Endothelial cell of umbilical vein (primary cell): ENCODE data around the gene CEP192. TPM values are rescaled to one million over a fixed set of nuclear protein-coding genes. Genes with fewer than 3 reads are reported as not detected.

Experiments used
- BruUV-seq: library from RNA; stranded (reverse); fragments of 400-500 nt; replicated peaks from 2 replicates; lab custom pipeline; 2021; lab: Mats Ljungman, UMichigan
- CTCF ChIA-PET: fragments of 300-600, 350-600 bp; sonication (Branson Sonifier 250); formaldehyde crosslinking; loops from one replicate; lab custom pipeline; 2021; ENCODE audit warnings: antibody characterized with exemption, inconsistent platforms; lab: Charles Lee
- POLR2A ChIA-PET: fragments of 300-600, 350-600 bp; sonication (Branson Sonifier 250); formaldehyde crosslinking; loops from one replicate; lab custom pipeline; 2021; ENCODE audit warnings: antibody characterized with exemption, inconsistent platforms; lab: Charles Lee
- DNase-seq: peaks from one replicate; pipeline ENCODE4 v3.0.0-alpha.2; 2011; ENCODE audit warnings: low read depth, low spot score
- FAIRE-seq: peaks from 2 replicates; lab custom pipeline; 2011; peaks lifted over from hg19 to GRCh38; lab: Jason Lieb, UNC
- H2AFZ ChIP-seq: 2 replicates; pipeline ENCODE4 v1.6.0; 2012; ENCODE audit warnings: low read depth, low read length, control low read depth, inconsistent platforms
- H3K27ac ChIP-seq: 2 replicates; pipeline ENCODE4 v1.5.1; 2011; ENCODE audit warnings: low read depth, mild to moderate bottlenecking, control low read depth, low read length, moderate library complexity; ENCODE audit not compliant: insufficient read depth
- H3K27me3 ChIP-seq, 2 experiments: 2 replicates each; pipeline versions ENCODE4 v1.6.0 to v1.6.1; 2011; ENCODE audit warnings: low read length in 2 of 2, mixed read lengths in 1 of 2; ENCODE audit not compliant: control insufficient read depth in 2 of 2, insufficient read depth in 2 of 2
- H3K36me3 ChIP-seq, 2 experiments: 2 replicates in 1 of 2; 3 replicates in 1 of 2; pipeline ENCODE4 v1.5.1; 2011; ENCODE audit warnings: low read length in 2 of 2, mild to moderate bottlenecking in 1 of 2, moderate library complexity in 1 of 2; ENCODE audit not compliant: control insufficient read depth in 2 of 2, insufficient read depth in 2 of 2; ENCODE audit errors: extremely low read depth in 1 of 2
- H3K4me1 ChIP-seq: 3 replicates; pipeline ENCODE4 v1.5.1; 2011; ENCODE audit warnings: mild to moderate bottlenecking, low read length; ENCODE audit not compliant: control insufficient read depth, insufficient read depth; ENCODE audit errors: extremely low read depth
- H3K4me2 ChIP-seq: 2 replicates; pipeline ENCODE4 v1.6.1; 2011; ENCODE audit warnings: low read length, control low read depth, mixed read lengths; ENCODE audit not compliant: insufficient read depth
- H3K4me3 ChIP-seq, 3 experiments: fragments of 200-600 bp in 1 of 3; sonication (generic), shearing (Covaris generic) in 1 of 3; replicated peaks in 1 of 3; 2 replicates each; pipeline ENCODE4 v1.5.1; 2011 to 2016; ENCODE audit warnings: control low read depth in 3 of 3, low read length in 3 of 3, mild to moderate bottlenecking in 2 of 3, inconsistent platforms in 1 of 3, low read depth in 1 of 3, moderate library complexity in 1 of 3; ENCODE audit not compliant: insufficient read depth in 1 of 3
- H3K79me2 ChIP-seq: 2 replicates; pipeline ENCODE4 v1.6.0; 2012; ENCODE audit warnings: low read length, inconsistent platforms; ENCODE audit not compliant: control insufficient read depth, insufficient read depth
- H3K9ac ChIP-seq: replicated peaks from 2 replicates; pipeline ENCODE3; 2011; ENCODE audit warnings: low read length, control low read depth; ENCODE audit not compliant: insufficient read depth; ENCODE audit errors: extremely low read depth
- H3K9me1 ChIP-seq: replicated peaks from 3 replicates; pipeline ENCODE4 v1.6.0; 2011; ENCODE audit warnings: mild to moderate bottlenecking, low read length; ENCODE audit not compliant: control insufficient read depth, insufficient read depth; ENCODE audit errors: extremely low read depth
- H3K9me3 ChIP-seq: replicated peaks from 2 replicates; pipeline ENCODE4 v1.5.1; 2012; ENCODE audit warnings: low read length, inconsistent platforms; ENCODE audit not compliant: control insufficient read depth, insufficient read depth
- H4K20me1 ChIP-seq: replicated peaks from 2 replicates; pipeline ENCODE3; 2011; ENCODE audit warnings: mild to moderate bottlenecking, low read length; ENCODE audit not compliant: control insufficient read depth, insufficient read depth; ENCODE audit errors: extremely low read depth
- GATA2 ChIP-seq: IDR thresholded peaks from 2 replicates; pipeline ENCODE4 v1.7.0; 2011; ENCODE audit warnings: low read depth, mild to moderate bottlenecking, moderate library complexity, mixed read lengths, low read length; ENCODE audit not compliant: insufficient read length, insufficient read depth
- JUN ChIP-seq: IDR thresholded peaks from 2 replicates; pipeline ENCODE4 v1.6.1; 2011; ENCODE audit warnings: borderline replicate concordance, low read depth; ENCODE audit not compliant: insufficient read length, insufficient read depth
- MYC ChIP-seq: IDR thresholded peaks from one replicate; pipeline ENCODE4 v1.6.1; 2011; ENCODE audit warnings: mild to moderate bottlenecking, low read depth, low read length
- POLR2AphosphoS5 ChIP-seq: IDR thresholded peaks from 2 replicates; pipeline ENCODE4 v1.6.1; 2012; ENCODE audit warnings: low read depth, mild to moderate bottlenecking, control low read depth, low read length, moderate library complexity; ENCODE audit not compliant: insufficient read depth
- dilution Hi-C: fragments of 300-500 bp; cut with MboI; formaldehyde crosslinking; loops from one replicate; pipeline ENCODE4 v1.15.0; 2019; ENCODE audit warnings: low sequenced_read_pairs; ENCODE audit not compliant: extremely low pct_ligation_motif_present
- intact Hi-C: fragments of 100-400 bp; cut with micrococcal nuclease; formaldehyde crosslinking; loops from one replicate; pipeline ENCODE4 v1.10.0; 2022
- polyA plus RNA-seq, 4 experiments: library from polyadenylated mRNA; depleted of rRNA in 3 of 4; stranded (reverse) in 3 of 4; unstranded in 1 of 4; fragments of >200 nt; gene quantifications; 2 replicates each; pipeline versions ENCODE4 v1.2.1 to v1.2.3, GENCODE V29; 2011 to 2012; ENCODE audit warnings: missing spikeins in 1 of 4
- total RNA-seq: library from RNA; stranded (reverse); gene quantifications from 2 replicates; pipeline ENCODE4 v1.2.3, GENCODE V29; 2021
- TF ChIP-seq, protein P1 (sequence below): IDR thresholded peaks from 2 replicates; pipeline ENCODE4 v1.6.1; 2011; ENCODE audit not compliant: insufficient read depth, insufficient read length
- TF ChIP-seq, protein P2 (sequence below), 2 donors: IDR thresholded peaks; 1 replicate in 1 of 2; 2 replicates in 1 of 2; pipeline ENCODE4 v1.5.1; 2011; ENCODE audit warnings: low read length in 2 of 2, mild to moderate bottlenecking in 2 of 2, moderate library complexity in 2 of 2, control low read depth in 1 of 2, inconsistent platforms in 1 of 2, low read depth in 1 of 2; ENCODE audit not compliant: insufficient read depth in 1 of 2; ENCODE audit errors: extremely low read depth in 1 of 2

CEP192 gene
- total and polyA plus RNA-seq, 2 donors (not counting 3 experiments of a cell fraction or from before 2014, with no cell fraction given): 14.5 to 22.9 TPM

DNA sequence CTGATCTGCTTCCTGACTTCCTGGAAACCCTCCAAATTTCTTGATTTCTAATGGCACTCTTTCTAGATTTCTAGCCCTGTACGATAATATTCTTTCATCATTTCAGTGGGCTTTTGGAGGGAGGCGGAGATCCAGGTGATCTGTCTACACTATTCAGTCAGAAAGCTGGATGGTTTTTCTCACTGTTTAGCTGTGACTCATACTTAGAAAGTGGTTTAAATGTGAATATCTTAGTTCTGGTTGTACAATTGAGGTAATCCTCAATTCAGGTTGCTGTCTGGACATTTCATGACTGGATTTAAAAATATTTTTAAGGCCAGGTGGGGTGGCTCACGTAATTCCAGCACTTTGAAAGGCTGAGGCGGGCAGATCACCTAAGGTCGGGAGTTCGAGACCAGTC is 22.5 kb upstream of the CEP192 start:
- Histone ChIP-seq H2AFZ (no peak overlapping the region), H3K79me2 (no peaks in the 10 kb centered on the region), H3K4me1 (no peaks in the 10 kb centered on the region), H3K36me3 (no peaks in the 10 kb centered on the region), H3K9me3 (no peaks in the 10 kb centered on the region), H3K4me3 (no peak overlapping the region), H4K20me1 (no peaks in the 10 kb centered on the region), H3K27me3 (no peaks in the 10 kb centered on the region), H3K4me2 (no peak overlapping the region), H3K27ac (no peak overlapping the region), H3K9ac (no peak overlapping the region), H3K9me1 (no peaks in the 10 kb centered on the region)
- ChIA-PET POLR2A (interaction anchor here (1.0 kb wide), 1 partner anchor 22 kb away, joined by 3 read pairs; the partner anchor contains the start of gene CEP192), CTCF (no interaction called here)
- intact Hi-C loops (no loop called here), dilution Hi-C loops (no loop called here)
- DNase-seq: no peak
- BruUV-seq: no TSS peak
- TF ChIP-seq POLR2AphosphoS5 (no peak), GATA2 (no peak), MYC (no peak), JUN (no peak)
- TF ChIP-seq, protein P1, sequence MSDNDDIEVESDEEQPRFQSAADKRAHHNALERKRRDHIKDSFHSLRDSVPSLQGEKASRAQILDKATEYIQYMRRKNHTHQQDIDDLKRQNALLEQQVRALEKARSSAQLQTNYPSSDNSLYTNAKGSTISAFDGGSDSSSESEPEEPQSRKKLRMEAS: no peak
- TF ChIP-seq, protein P2, sequence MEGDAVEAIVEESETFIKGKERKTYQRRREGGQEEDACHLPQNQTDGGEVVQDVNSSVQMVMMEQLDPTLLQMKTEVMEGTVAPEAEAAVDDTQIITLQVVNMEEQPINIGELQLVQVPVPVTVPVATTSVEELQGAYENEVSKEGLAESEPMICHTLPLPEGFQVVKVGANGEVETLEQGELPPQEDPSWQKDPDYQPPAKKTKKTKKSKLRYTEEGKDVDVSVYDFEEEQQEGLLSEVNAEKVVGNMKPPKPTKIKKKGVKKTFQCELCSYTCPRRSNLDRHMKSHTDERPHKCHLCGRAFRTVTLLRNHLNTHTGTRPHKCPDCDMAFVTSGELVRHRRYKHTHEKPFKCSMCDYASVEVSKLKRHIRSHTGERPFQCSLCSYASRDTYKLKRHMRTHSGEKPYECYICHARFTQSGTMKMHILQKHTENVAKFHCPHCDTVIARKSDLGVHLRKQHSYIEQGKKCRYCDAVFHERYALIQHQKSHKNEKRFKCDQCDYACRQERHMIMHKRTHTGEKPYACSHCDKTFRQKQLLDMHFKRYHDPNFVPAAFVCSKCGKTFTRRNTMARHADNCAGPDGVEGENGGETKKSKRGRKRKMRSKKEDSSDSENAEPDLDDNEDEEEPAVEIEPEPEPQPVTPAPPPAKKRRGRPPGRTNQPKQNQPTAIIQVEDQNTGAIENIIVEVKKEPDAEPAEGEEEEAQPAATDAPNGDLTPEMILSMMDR (IDR thresholded peaks at IDR 0.05; ENCODE audit: extremely low read depth in 1 of 2, insufficient read depth in 1 of 2, low read depth in 1 of 2, low read length in 2 of 2): no peak
- FAIRE-seq: no peak
